ENCODE measurements around the gene CENPC.
"Not testable (repeated sequence)": the region's sequence is repeated elsewhere in the genome, so short reads cannot be mapped to it uniquely, and the experiment has no call there.

Gene CENPC

GRCh38 chr4:67466751-67467150, 78.6 kb downstream of the CENPC start:
- no peak for DNase-seq (ENCODE audit: low read depth)

GRCh38 chr4:67465763-67466052, 79.6 kb downstream of the CENPC start:
- DNase-seq (ENCODE audit: low read depth), result no peak

GRCh38 chr4:67465032-67465762, 80.1 kb downstream of the CENPC start:
- no peak for DNase-seq (ENCODE audit: low read depth)

- DNase-seq (ENCODE audit: low read depth), result no peak
These were observed 84.7 kb downstream of the CENPC start for GRCh38 chr4:67460574-67460973.

GRCh38 chr4:67459164-67459563, 86.1 kb downstream of the CENPC start:
- no peak for DNase-seq (ENCODE audit: low read depth)

GRCh38 chr4:67456577-67457196, 88.6 kb downstream of the CENPC start:
- DNase-seq (ENCODE audit: low read depth), result no peak

GRCh38 chr4:67452846-67453205, 92.5 kb downstream of the CENPC start:
- DNase-seq (ENCODE audit: low read depth), result not testable (repeated sequence)

GRCh38 chr4:67452100-67452845, 93.0 kb downstream of the CENPC start:
- no peak for DNase-seq (ENCODE audit: low read depth)

- no peak for DNase-seq (ENCODE audit: low read depth)
These were observed 93.8 kb downstream of the CENPC start for GRCh38 chr4:67451464-67451863.

GRCh38 chr4:67448621-67449020, 96.7 kb downstream of the CENPC start:
- no peak for DNase-seq (ENCODE audit: low read depth)

- DNase-seq (ENCODE audit: low read depth), result no peak
These were observed 97.4 kb downstream of the CENPC start for GRCh38 chr4:67447873-67448272.

GRCh38 chr4:67446811-67447210, 98.5 kb downstream of the CENPC start:
- DNase-seq (ENCODE audit: low read depth), result no peak

GRCh38 chr4:67445881-67446280, 99.4 kb downstream of the CENPC start:
- DNase-seq (ENCODE audit: low read depth), result not testable (repeated sequence)

GRCh38 chr4:67438975-67439374, 106.3 kb downstream of the CENPC start:
- no peak for DNase-seq (ENCODE audit: low read depth)

- no peak for DNase-seq (ENCODE audit: low read depth)
These were observed 107.2 kb downstream of the CENPC start for GRCh38 chr4:67437974-67438713.

- DNase-seq (ENCODE audit: low read depth), result no peak
These were observed 108.6 kb downstream of the CENPC start for GRCh38 chr4:67436742-67437141.

- DNase-seq (ENCODE audit: low read depth), result no peak
These were observed 114.3 kb downstream of the CENPC start for GRCh38 chr4:67430989-67431388.

- no peak for DNase-seq (ENCODE audit: low read depth)
These were observed 116.5 kb downstream of the CENPC start for GRCh38 chr4:67428819-67429218.

Measured in stimulated activated CD8-positive, alpha-beta memory T cell treated with anti-CD3 and anti-CD28 coated beads, Interleukin-15, amount 100 ng/mL, for 1 hour (primary cell).